ENCODE data around the gene PPP2R3B. TPM values are rescaled to one million over a fixed set of nuclear protein-coding genes. Genes with fewer than 3 reads are reported as not detected.
"Not testable (repeated sequence)": the region's sequence is repeated elsewhere in the genome, so short reads cannot be mapped to it uniquely, and the experiment has no call there.

PPP2R3B gene
- total RNA-seq, 2 experiments from 2014 or later: 12.1 to 14.0 TPM

- Mint-ChIP-seq H3K27ac (no peak overlapping the region), H3K4me3 (no peak overlapping the region), H3K36me3 (ENCODE audit: low read depth) (no peaks in the 10 kb centered on the region), H3K4me1 (ENCODE audit: low read depth) (no peaks in the 10 kb centered on the region), H3K27me3 (peaks cover 20% of the 10 kb centered on the region), H3K9me3 (peaks cover 2% of the 10 kb centered on the region)
- ATAC-seq (ENCODE audit: poor library complexity): no peak
- peaks cover 0 to 2% of the 10 kb centered on the region in 2 experiments for H3K27me3 ChIP-seq (ENCODE audit: control insufficient read depth in 1 of 2, insufficient read depth in 2 of 2, low read length in 2 of 2)
- H3K27ac ChIP-seq (ENCODE audit: low read depth in 1 of 2, low read length in 2 of 2): no peak overlapping the region
- intact Hi-C loops (cut with DNase I, micrococcal nuclease): no loop called here
- H3K4me3 ChIP-seq (ENCODE audit: low read length): no peak overlapping the region
- DNase-seq: no peak
- no peaks in the 10 kb centered on the region for H3K4me1 ChIP-seq (ENCODE audit: insufficient read depth, low read length)
- no peaks in the 10 kb centered on the region for H3K36me3 ChIP-seq (ENCODE audit: insufficient read depth, low read length)
- ChIA-PET POLR2A (no interaction called here), CTCF (no interaction called here)
- H3K9me3 ChIP-seq (ENCODE audit: control insufficient read depth in 1 of 2, insufficient read depth in 1 of 2, low read length in 2 of 2): peaks cover 0 to 45% of the 10 kb centered on the region in 2 experiments
- no peak for TF ChIP-seq CTCF (IDR thresholded peaks at IDR 0.05)
These were observed 47.1 kb upstream of the PPP2R3B start for GRCh38 chrX:433771-434170.

- POLR2A ChIA-PET; H3K27me3 ChIP-seq (ENCODE audit: control insufficient read depth in 1 of 2, insufficient read depth in 2 of 2, low read length in 2 of 2); H3K27ac ChIP-seq (ENCODE audit: low read depth in 1 of 2, low read length in 2 of 2); H3K4me3 ChIP-seq (ENCODE audit: low read length); H3K9me3 Mint-ChIP-seq; H3K36me3 ChIP-seq (ENCODE audit: insufficient read depth, low read length); H3K36me3 Mint-ChIP-seq (ENCODE audit: low read depth); CTCF ChIA-PET; ATAC-seq (ENCODE audit: poor library complexity); intact Hi-C loops (cut with DNase I, micrococcal nuclease); H3K4me3 Mint-ChIP-seq; H3K4me1 ChIP-seq (ENCODE audit: insufficient read depth, low read length); H3K27ac Mint-ChIP-seq; H3K4me1 Mint-ChIP-seq (ENCODE audit: low read depth); DNase-seq: not testable (repeated sequence)
- H3K27me3 Mint-ChIP-seq: peaks cover 27% of the 10 kb centered on the region
- H3K9me3 ChIP-seq (ENCODE audit: control insufficient read depth in 1 of 2, insufficient read depth in 1 of 2, low read length in 2 of 2): peaks cover 0 to 46% of the 10 kb centered on the region in 2 experiments
These were observed 46.0 kb upstream of the PPP2R3B start for GRCh38 chrX:432666-433065.

- CTCF ChIA-PET: no interaction called here
- H3K9me3 ChIP-seq (ENCODE audit: control insufficient read depth in 1 of 2, insufficient read depth in 1 of 2, low read length in 2 of 2): peaks cover 0 to 48% of the 10 kb centered on the region in 2 experiments
- POLR2A ChIA-PET: no interaction called here
- DNase-seq (no peak), ATAC-seq (ENCODE audit: poor library complexity) (no peak)
- H3K36me3 ChIP-seq (ENCODE audit: insufficient read depth, low read length): no peaks in the 10 kb centered on the region
- peaks cover 2% of the 10 kb centered on the region for H3K9me3 Mint-ChIP-seq
- H3K4me1 Mint-ChIP-seq (ENCODE audit: low read depth): no peaks in the 10 kb centered on the region
- no peak overlapping the region for H3K4me3 ChIP-seq (ENCODE audit: low read length)
- peaks cover 12 to 15% of the 10 kb centered on the region in 2 experiments for H3K27me3 ChIP-seq (ENCODE audit: control insufficient read depth in 1 of 2, insufficient read depth in 2 of 2, low read length in 2 of 2)
- H3K4me1 ChIP-seq (ENCODE audit: insufficient read depth, low read length): peaks cover 6% of the 10 kb centered on the region
- H3K36me3 Mint-ChIP-seq (ENCODE audit: low read depth): no peaks in the 10 kb centered on the region
- intact Hi-C loops (cut with DNase I, micrococcal nuclease): no loop called here
- no peak overlapping the region for H3K4me3 Mint-ChIP-seq
- no peak overlapping the region for H3K27ac Mint-ChIP-seq
- H3K27me3 Mint-ChIP-seq: peaks cover 32% of the 10 kb centered on the region
- no peak overlapping the region for H3K27ac ChIP-seq (ENCODE audit: low read depth in 1 of 2, low read length in 2 of 2)
- no peak for TF ChIP-seq CTCF (IDR thresholded peaks at IDR 0.05)
These were observed 44.9 kb upstream of the PPP2R3B start for GRCh38 chrX:431492-432111.

- ATAC-seq (ENCODE audit: poor library complexity): no peak
These were observed 44.3 kb upstream of the PPP2R3B start for GRCh38 chrX:431056-431455.

More at GRCh38 chrX:431056-431455, 44.3 kb upstream of the PPP2R3B start:
- Mint-ChIP-seq H3K9me3 (peaks cover 2% of the 10 kb centered on the region), H3K27me3 (peaks cover 35% of the 10 kb centered on the region), H3K27ac (no peak overlapping the region), H3K4me1 (ENCODE audit: low read depth) (no peaks in the 10 kb centered on the region), H3K36me3 (ENCODE audit: low read depth) (no peaks in the 10 kb centered on the region), H3K4me3 (no peak overlapping the region)
- Histone ChIP-seq H3K4me3 (ENCODE audit: low read length) (no peak overlapping the region), H3K36me3 (ENCODE audit: insufficient read depth, low read length) (no peaks in the 10 kb centered on the region), H3K27ac (ENCODE audit: low read depth in 1 of 2, low read length in 2 of 2) (no peak overlapping the region), H3K4me1 (ENCODE audit: insufficient read depth, low read length) (peaks cover 6% of the 10 kb centered on the region), H3K27me3 (ENCODE audit: control insufficient read depth in 1 of 2, insufficient read depth in 2 of 2, low read length in 2 of 2) (peaks cover 12 to 17% of the 10 kb centered on the region in 2 experiments), H3K9me3 (ENCODE audit: control insufficient read depth in 1 of 2, insufficient read depth in 1 of 2, low read length in 2 of 2) (peaks cover 0 to 48% of the 10 kb centered on the region in 2 experiments)
- DNase-seq: no peak
- intact Hi-C loops (cut with DNase I, micrococcal nuclease): no loop called here
- ChIA-PET CTCF (no interaction called here), POLR2A (no interaction called here)
- no peak for TF ChIP-seq CTCF (IDR thresholded peaks at IDR 0.05)
